ENCODE results near the gene SLC17A7. TPM values are rescaled to one million over a fixed set of nuclear protein-coding genes. Genes with fewer than 3 reads are reported as not detected.

The SLC17A7 gene
- total RNA-seq, 2 donors from 2014 or later, result 0.22 to 0.33 TPM

DNA sequence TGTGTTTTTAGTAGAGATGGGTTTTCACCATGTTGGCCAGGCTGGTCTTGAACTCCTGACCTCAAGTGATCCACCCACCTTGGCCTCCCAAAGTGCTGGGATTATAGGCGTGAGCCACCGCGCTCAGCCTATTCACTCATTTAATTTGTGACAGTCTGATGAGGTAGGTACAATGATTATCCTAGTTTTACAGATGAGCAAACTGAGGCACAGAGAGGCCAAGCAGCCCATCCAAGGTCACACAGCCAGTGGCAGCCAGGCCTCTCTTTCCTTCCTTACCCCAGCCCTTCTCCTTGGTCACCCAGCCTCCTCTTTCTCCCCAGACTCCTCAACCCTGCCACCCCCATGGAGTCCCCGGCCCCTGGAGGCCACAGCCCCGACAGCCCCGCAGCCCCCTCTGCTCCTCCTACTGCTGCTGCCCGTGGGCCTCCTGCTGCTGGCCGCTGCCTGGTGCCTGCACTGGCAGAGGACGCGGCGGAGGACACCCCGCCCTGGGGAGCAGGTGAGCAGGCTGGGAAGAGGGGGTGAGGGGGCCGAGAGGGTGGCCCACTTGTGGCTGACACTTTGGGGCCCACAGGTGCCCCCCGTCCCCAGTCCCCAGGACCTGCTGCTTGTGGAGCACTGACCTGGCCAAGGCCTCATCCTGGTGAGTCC, 38.8 kb upstream of the SLC17A7 start:
- Mint-ChIP-seq H3K4me3 (no peak overlapping the region), H3K9me3 (peaks cover 2% of the 10 kb centered on the region), H3K27ac (no peak overlapping the region), H3K36me3 (ENCODE audit: low read depth) (no peaks in the 10 kb centered on the region), H3K27me3 (ENCODE audit: insufficient read depth) (peaks cover 9% of the 10 kb centered on the region), H3K4me1 (peaks cover 5% of the 10 kb centered on the region)
- no peaks in the 10 kb centered on the region for H3K36me3 ChIP-seq (ENCODE audit: control insufficient read depth, insufficient read depth, low read length)
- DNase-seq, result no peak
- no peaks in the 10 kb centered on the region for H3K9me3 ChIP-seq (ENCODE audit: control insufficient read depth, low read length)
- TF ChIP-seq, protein P1, sequence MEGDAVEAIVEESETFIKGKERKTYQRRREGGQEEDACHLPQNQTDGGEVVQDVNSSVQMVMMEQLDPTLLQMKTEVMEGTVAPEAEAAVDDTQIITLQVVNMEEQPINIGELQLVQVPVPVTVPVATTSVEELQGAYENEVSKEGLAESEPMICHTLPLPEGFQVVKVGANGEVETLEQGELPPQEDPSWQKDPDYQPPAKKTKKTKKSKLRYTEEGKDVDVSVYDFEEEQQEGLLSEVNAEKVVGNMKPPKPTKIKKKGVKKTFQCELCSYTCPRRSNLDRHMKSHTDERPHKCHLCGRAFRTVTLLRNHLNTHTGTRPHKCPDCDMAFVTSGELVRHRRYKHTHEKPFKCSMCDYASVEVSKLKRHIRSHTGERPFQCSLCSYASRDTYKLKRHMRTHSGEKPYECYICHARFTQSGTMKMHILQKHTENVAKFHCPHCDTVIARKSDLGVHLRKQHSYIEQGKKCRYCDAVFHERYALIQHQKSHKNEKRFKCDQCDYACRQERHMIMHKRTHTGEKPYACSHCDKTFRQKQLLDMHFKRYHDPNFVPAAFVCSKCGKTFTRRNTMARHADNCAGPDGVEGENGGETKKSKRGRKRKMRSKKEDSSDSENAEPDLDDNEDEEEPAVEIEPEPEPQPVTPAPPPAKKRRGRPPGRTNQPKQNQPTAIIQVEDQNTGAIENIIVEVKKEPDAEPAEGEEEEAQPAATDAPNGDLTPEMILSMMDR (conservative IDR thresholded peaks at IDR 0.05), result no peak
- 67 to 94% methylated on average over 2 to 11 of the region's 14 CpGs for WGBS, 2 experiments (ENCODE audit: insufficient coverage in 1 of 2, insufficient read length in 1 of 2)
- H3K9ac ChIP-seq (ENCODE audit: extremely low read depth, low read length, poor library complexity, severe bottlenecking), result no peak overlapping the region
- H3K4me3 ChIP-seq (ENCODE audit: low read length), result no peak overlapping the region
- H3K27ac ChIP-seq (ENCODE audit: low read depth, low read length), result no peak overlapping the region
- H3K4me1 ChIP-seq (ENCODE audit: control insufficient read depth, insufficient read depth, low read length), result no peaks in the 10 kb centered on the region
- peaks cover 3% of the 10 kb centered on the region for H3K27me3 ChIP-seq (ENCODE audit: control insufficient read depth, insufficient read depth, low read length, poor library complexity, severe bottlenecking)

DNA sequence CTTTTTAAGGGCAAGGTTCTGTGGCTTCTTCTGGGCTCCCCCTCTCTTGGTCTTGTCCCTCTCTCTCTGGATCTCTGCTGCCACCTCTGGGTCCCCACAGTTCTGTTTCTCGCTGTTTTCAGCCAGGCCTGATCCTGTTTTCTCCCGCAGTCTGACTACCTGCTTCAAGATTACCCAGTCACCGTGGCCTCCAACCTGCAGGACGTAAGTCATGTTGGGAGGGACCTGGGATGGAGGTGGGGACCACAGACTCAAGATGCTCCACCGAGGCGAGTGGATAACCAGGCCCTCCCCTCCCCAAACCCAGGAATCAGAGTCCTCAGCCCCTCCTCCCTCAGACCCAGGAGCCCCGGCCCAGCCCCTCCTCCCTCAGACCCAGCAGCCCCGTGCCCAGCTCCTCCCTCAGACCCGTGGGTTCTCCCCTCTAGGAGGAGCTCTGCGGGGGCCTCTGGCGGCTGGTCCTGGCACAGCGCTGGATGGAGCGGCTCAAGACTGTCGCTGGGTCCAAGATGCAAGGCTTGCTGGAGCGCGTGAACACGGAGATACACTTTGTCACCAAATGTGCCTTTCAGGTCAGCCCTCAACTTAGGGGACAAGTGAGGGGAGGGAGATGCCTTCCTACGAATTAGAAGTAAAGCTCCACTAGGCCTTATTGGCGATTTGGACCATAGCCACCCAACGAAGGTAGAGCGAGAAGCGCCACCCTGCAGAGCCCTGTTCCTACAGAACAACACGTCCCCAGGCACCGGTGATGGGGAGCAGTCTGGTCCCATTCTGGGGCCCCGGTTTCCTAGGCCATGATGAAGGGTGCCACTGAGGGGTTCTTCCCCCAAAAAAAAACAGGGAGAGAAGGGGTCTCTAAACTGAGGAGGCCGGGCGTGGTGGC, 34.9 kb upstream of the SLC17A7 start:
- Histone ChIP-seq H3K27me3 (ENCODE audit: control insufficient read depth, insufficient read depth, low read length, poor library complexity, severe bottlenecking) (peaks cover 11% of the 10 kb centered on the region), H3K4me1 (ENCODE audit: control insufficient read depth, insufficient read depth, low read length) (no peaks in the 10 kb centered on the region), H3K4me3 (ENCODE audit: low read length) (no peak overlapping the region), H3K9ac (ENCODE audit: extremely low read depth, low read length, poor library complexity, severe bottlenecking) (no peak overlapping the region), H3K36me3 (ENCODE audit: control insufficient read depth, insufficient read depth, low read length) (no peaks in the 10 kb centered on the region), H3K9me3 (ENCODE audit: control insufficient read depth, low read length) (no peaks in the 10 kb centered on the region), H3K27ac (ENCODE audit: low read depth, low read length) (no peak overlapping the region)
- TF ChIP-seq, protein P1 (conservative IDR thresholded peaks at IDR 0.05), result peak; percentile 83
- peaks cover 2% of the 10 kb centered on the region for H3K9me3 Mint-ChIP-seq
- peak; percentile 97 for DNase-seq
- peaks cover 5% of the 10 kb centered on the region for H3K4me1 Mint-ChIP-seq
- WGBS, 2 experiments (ENCODE audit: insufficient coverage in 1 of 2, insufficient read length in 1 of 2), result 42 to 57% methylated on average over 12 to 27 of the region's 27 CpGs
- peak overlapping the region; percentile 27 for H3K4me3 Mint-ChIP-seq
- peaks cover 3% of the 10 kb centered on the region for H3K36me3 Mint-ChIP-seq (ENCODE audit: low read depth)
- no peak overlapping the region for H3K27ac Mint-ChIP-seq
- H3K27me3 Mint-ChIP-seq (ENCODE audit: insufficient read depth), result peaks cover 16% of the 10 kb centered on the region

DNA sequence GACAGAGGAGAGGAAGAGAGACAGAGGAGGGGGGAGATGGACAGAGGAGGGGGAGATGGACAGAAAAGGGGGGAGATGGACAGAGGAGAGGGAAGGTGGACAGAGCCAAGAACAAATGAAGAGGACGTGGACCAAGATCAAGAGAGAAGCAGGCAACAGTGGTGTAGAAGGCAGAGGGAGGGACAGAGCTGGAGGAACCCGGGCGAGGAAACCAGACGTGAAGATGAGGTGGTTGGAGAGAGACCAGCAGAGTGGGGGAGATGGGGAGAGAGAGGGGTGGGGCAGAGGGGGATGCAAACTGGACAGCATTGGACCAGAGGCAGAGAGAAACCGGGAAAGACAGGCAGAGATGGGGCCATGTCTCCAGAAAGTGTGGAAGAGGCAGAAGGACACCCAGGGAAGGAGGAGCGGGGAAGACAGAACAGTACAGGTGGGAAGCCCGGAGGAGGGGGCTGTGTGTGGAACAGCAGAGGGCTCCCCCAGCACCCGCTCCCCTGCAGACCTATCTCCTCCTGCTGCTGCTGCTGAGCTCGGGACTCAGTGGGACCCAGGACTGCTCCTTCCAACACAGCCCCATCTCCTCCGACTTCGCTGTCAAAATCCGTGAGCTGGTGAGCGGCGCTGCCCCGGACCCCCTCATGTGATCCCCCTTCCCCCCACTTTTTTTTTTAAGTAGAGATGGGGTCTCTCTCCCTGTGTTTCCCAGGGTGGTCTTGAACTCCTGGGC, 34.0 kb upstream of the SLC17A7 start:
- no peak overlapping the region for H3K4me3 ChIP-seq (ENCODE audit: low read length)
- H3K27ac ChIP-seq (ENCODE audit: low read depth, low read length), result no peak overlapping the region
- peaks cover 1% of the 10 kb centered on the region for H3K36me3 ChIP-seq (ENCODE audit: control insufficient read depth, insufficient read depth, low read length)
- peaks cover 5% of the 10 kb centered on the region for H3K4me1 Mint-ChIP-seq
- H3K36me3 Mint-ChIP-seq (ENCODE audit: low read depth), result peaks cover 10% of the 10 kb centered on the region
- H3K9me3 Mint-ChIP-seq, result peaks cover 2% of the 10 kb centered on the region
- peaks cover 11% of the 10 kb centered on the region for H3K27me3 ChIP-seq (ENCODE audit: control insufficient read depth, insufficient read depth, low read length, poor library complexity, severe bottlenecking)
- TF ChIP-seq, protein P1 (conservative IDR thresholded peaks at IDR 0.05), result no peak
- no peaks in the 10 kb centered on the region for H3K4me1 ChIP-seq (ENCODE audit: control insufficient read depth, insufficient read depth, low read length)
- no peak overlapping the region for H3K9ac ChIP-seq (ENCODE audit: extremely low read depth, low read length, poor library complexity, severe bottlenecking)
- H3K4me3 Mint-ChIP-seq, result no peak overlapping the region
- H3K27me3 Mint-ChIP-seq (ENCODE audit: insufficient read depth), result peaks cover 16% of the 10 kb centered on the region
- 87 to 92% methylated on average over 6 to 15 of the region's 15 CpGs for WGBS, 2 experiments (ENCODE audit: insufficient coverage in 1 of 2, insufficient read length in 1 of 2)
- no peak for DNase-seq
- H3K9me3 ChIP-seq (ENCODE audit: control insufficient read depth, low read length), result no peaks in the 10 kb centered on the region
- H3K27ac Mint-ChIP-seq, result no peak overlapping the region
